Stimulated activated naive CD8-positive, alpha-beta T cell treated with anti-CD3 and anti-CD28 coated beads, Interleukin-15, amount 100 ng/mL, for 72 hours (primary cell): ENCODE results near the gene IQCC.
A peak's percentile ranks its signal among the peaks of the same experiment; 100 is the strongest.

Experiments used
- ATAC-seq: fragments of 150-1000 bp; cut with Tn5 transposase; 2 replicates; pipeline ENCODE4 v1.10.0; 2021; ENCODE audit warnings: mild to moderate bottlenecking, moderate library complexity
- DNase-seq, 2 donors: peaks; one replicate each; pipeline ENCODE4 v3.0.0; 2021 to 2022
- H3K27ac Mint-ChIP-seq, 2 donors: one replicate each; pipeline ENCODE4 v1.8.0; 2022; ENCODE audit warnings: mild to moderate bottlenecking in 2 of 2, mixed read lengths in 2 of 2, moderate library complexity in 2 of 2
- H3K27me3 Mint-ChIP-seq: one replicate; pipeline ENCODE4 v1.8.0; 2022; ENCODE audit warnings: mixed read lengths
- H3K4me1 Mint-ChIP-seq: one replicate; pipeline ENCODE4 v1.8.0; 2022; ENCODE audit warnings: mild to moderate bottlenecking, mixed read lengths
- H3K4me3 Mint-ChIP-seq, 2 donors: one replicate each; pipeline ENCODE4 v1.8.0; 2022; ENCODE audit warnings: mild to moderate bottlenecking in 2 of 2, mixed read lengths in 2 of 2, moderate library complexity in 1 of 2
- H3K9me3 Mint-ChIP-seq, 2 donors: one replicate each; pipeline ENCODE4 v1.8.0; 2022; ENCODE audit warnings: mixed read lengths in 2 of 2

Gene IQCC

GRCh38 chr1:32201011-32201855 is 4.2 kb upstream of the IQCC start:
- DNase-seq (peak; percentile 67 to 83), ATAC-seq (peak; percentile 68)
- peak overlapping the region; percentile 77 to 92 for H3K4me3 Mint-ChIP-seq
- peaks cover 91% of the 10 kb centered on the region for H3K4me1 Mint-ChIP-seq
- H3K27me3 Mint-ChIP-seq, result no peaks in the 10 kb centered on the region
- peak overlapping the region; percentile 77 to 90 for H3K27ac Mint-ChIP-seq
- H3K9me3 Mint-ChIP-seq, result no peaks in the 10 kb centered on the region

- no peak for DNase-seq
- H3K9me3 Mint-ChIP-seq, result no peaks in the 10 kb centered on the region
- no peak for ATAC-seq
- peak overlapping the region; percentile 95 to 98 for H3K4me3 Mint-ChIP-seq
- no peaks in the 10 kb centered on the region for H3K27me3 Mint-ChIP-seq
- H3K27ac Mint-ChIP-seq, result peak overlapping the region in 1 of 2 donors; percentile 49
- peaks cover 84% of the 10 kb centered on the region for H3K4me1 Mint-ChIP-seq
Observed at GRCh38 chr1:32204943-32205361, 519 bp upstream of the IQCC start.

- ATAC-seq, result no peak
- no peaks in the 10 kb centered on the region for H3K27me3 Mint-ChIP-seq
- DNase-seq, result no peak
- peaks cover 69% of the 10 kb centered on the region for H3K4me1 Mint-ChIP-seq
- no peaks in the 10 kb centered on the region for H3K9me3 Mint-ChIP-seq
- H3K4me3 Mint-ChIP-seq, result no peak overlapping the region
- H3K27ac Mint-ChIP-seq, result no peak overlapping the region
Observed at GRCh38 chr1:32208469-32208868, 3.0 kb downstream of the IQCC start.

- no peaks in the 10 kb centered on the region for H3K27me3 Mint-ChIP-seq
- H3K27ac Mint-ChIP-seq, result no peak within 1 kb of the TSS
- H3K9me3 Mint-ChIP-seq, result no peaks in the 10 kb centered on the region
- DNase-seq (no peak), ATAC-seq (no peak)
- H3K4me3 Mint-ChIP-seq, result no peak within 1 kb of the TSS
- H3K4me1 Mint-ChIP-seq, result peaks cover 65% of the 10 kb centered on the region
Observed at GRCh38 chr1:32208891-32209328, 3.4 kb downstream of the IQCC start, which contains the start of gene DCDC2B. Gene DCDC2B (plus strand): TSS chr1:32209089. CDS start chr1:32209094, 5 bp downstream.

GRCh38 chr1:32215629-32216480 is 10.4 kb downstream of the IQCC start:
- no peak overlapping the region for H3K4me3 Mint-ChIP-seq
- no peaks in the 10 kb centered on the region for H3K27me3 Mint-ChIP-seq
- peak in 1 of 2 donors; percentile 55 for DNase-seq
- no peaks in the 10 kb centered on the region for H3K9me3 Mint-ChIP-seq
- ATAC-seq, result peak; percentile 87
- peak overlapping the region in 1 of 2 donors; percentile 21 for H3K27ac Mint-ChIP-seq
- H3K4me1 Mint-ChIP-seq, result peaks cover 41% of the 10 kb centered on the region

GRCh38 chr1:32216566-32216965 is 11.1 kb downstream of the IQCC start:
- Mint-ChIP-seq H3K27me3 (no peaks in the 10 kb centered on the region), H3K4me1 (peaks cover 42% of the 10 kb centered on the region), H3K9me3 (no peaks in the 10 kb centered on the region), H3K4me3 (no peak overlapping the region), H3K27ac (no peak overlapping the region)
- DNase-seq (no peak), ATAC-seq (no peak)

- Mint-ChIP-seq H3K27me3 (no peaks in the 10 kb centered on the region), H3K27ac (no peak overlapping the region), H3K4me1 (peaks cover 49% of the 10 kb centered on the region), H3K4me3 (no peak overlapping the region), H3K9me3 (no peaks in the 10 kb centered on the region)
- no peak for DNase-seq
- ATAC-seq, result no peak
Observed at GRCh38 chr1:32219022-32219421, 13.6 kb downstream of the IQCC start.

GRCh38 chr1:32220746-32221580 is 15.5 kb downstream of the IQCC start:
- no peaks in the 10 kb centered on the region for H3K9me3 Mint-ChIP-seq
- peak overlapping the region; percentile 91 to 96 for H3K4me3 Mint-ChIP-seq
- H3K27ac Mint-ChIP-seq, result peak overlapping the region; percentile 74 to 96
- no peaks in the 10 kb centered on the region for H3K27me3 Mint-ChIP-seq
- H3K4me1 Mint-ChIP-seq, result peaks cover 48% of the 10 kb centered on the region
- DNase-seq, result no peak
- ATAC-seq, result no peak

GRCh38 chr1:32221581-32221979 is 16.1 kb downstream of the IQCC start:
- Mint-ChIP-seq H3K9me3 (no peaks in the 10 kb centered on the region), H3K27ac (peak overlapping the region; percentile 74 to 96), H3K4me3 (peak overlapping the region; percentile 91 to 96), H3K4me1 (peaks cover 42% of the 10 kb centered on the region), H3K27me3 (no peaks in the 10 kb centered on the region)
- DNase-seq (no peak), ATAC-seq (no peak)

GRCh38 chr1:32221980-32222755 is 16.7 kb downstream of the IQCC start, which contains the start of the genes EIF3I and TMEM234:
Gene EIF3I (plus strand): TSS chr1:32222407. CDS start chr1:32222442, 35 bp downstream.
Gene TMEM234 (minus strand): TSS chr1:32222353. CDS start chr1:32222322, 31 bp downstream.
- Mint-ChIP-seq H3K27me3 (no peaks in the 10 kb centered on the region), H3K9me3 (no peaks in the 10 kb centered on the region), H3K27ac (peak within 1 kb of the TSS; percentile 96 to 97), H3K4me1 (peaks cover 41% of the 10 kb centered on the region), H3K4me3 (peak within 1 kb of the TSS; percentile 91 to 96)
- peak; percentile 98 for ATAC-seq
- DNase-seq, result peak; percentile 80 to 90

- Mint-ChIP-seq H3K27me3 (no peaks in the 10 kb centered on the region), H3K4me1 (peaks cover 41% of the 10 kb centered on the region), H3K9me3 (no peaks in the 10 kb centered on the region), H3K4me3 (peak overlapping the region; percentile 91 to 96), H3K27ac (peak overlapping the region; percentile 49 to 89)
- ATAC-seq (no peak), DNase-seq (no peak)
Observed at GRCh38 chr1:32223683-32224082, 18.2 kb downstream of the IQCC start.

GRCh38 chr1:32224285-32224684 is 18.8 kb downstream of the IQCC start:
- Mint-ChIP-seq H3K4me3 (peak overlapping the region; percentile 91 to 96), H3K27me3 (no peaks in the 10 kb centered on the region)

GRCh38 chr1:32228771-32229170 is 23.3 kb downstream of the IQCC start:
- Mint-ChIP-seq H3K27ac (no peak overlapping the region), H3K9me3 (no peaks in the 10 kb centered on the region), H3K27me3 (no peaks in the 10 kb centered on the region), H3K4me3 (no peak overlapping the region), H3K4me1 (peaks cover 12% of the 10 kb centered on the region)
- ATAC-seq (no peak), DNase-seq (no peak)

More at GRCh38 chr1:32224285-32224684, 18.8 kb downstream of the IQCC start:
- Mint-ChIP-seq H3K27ac (peak overlapping the region; percentile 49 to 89), H3K4me1 (peaks cover 41% of the 10 kb centered on the region), H3K9me3 (no peaks in the 10 kb centered on the region)
- ATAC-seq (no peak), DNase-seq (no peak)

GRCh38 chr1:32231843-32232432 is 26.5 kb downstream of the IQCC start:
- no peaks in the 10 kb centered on the region for H3K27me3 Mint-ChIP-seq
- peak overlapping the region in 1 of 2 donors; percentile 69 for H3K27ac Mint-ChIP-seq
- no peaks in the 10 kb centered on the region for H3K9me3 Mint-ChIP-seq
- DNase-seq (no peak), ATAC-seq (no peak)
- H3K4me1 Mint-ChIP-seq, result no peaks in the 10 kb centered on the region
- no peak overlapping the region for H3K4me3 Mint-ChIP-seq
